GM23338 (cell line): ENCODE measurements around the gene IQCK. TPM values are rescaled to one million over a fixed set of nuclear protein-coding genes. Genes with fewer than 3 reads are reported as not detected.

Experiments used
- ATAC-seq: fragments of 200-7000 bp; cut with Tn5 transposase; 3 replicates; pipeline ENCODE4 v1.9.1; 2020
- DNase-seq: peaks from one replicate; pipeline ENCODE4 v3.0.0-alpha.2; 2015; ENCODE audit warnings: low spot score
- H2AFZ ChIP-seq: fragments of 200-600 bp; sonication (generic); 2 replicates; pipeline ENCODE4 v1.8.0; 2016; ENCODE audit warnings: antibody characterized with exemption, mild to moderate bottlenecking, moderate library complexity
- H3F3A ChIP-seq: fragments of 200-600 bp; sonication (generic); replicated peaks from 2 replicates; pipeline ENCODE4 v1.8.0; 2017; ENCODE audit warnings: antibody characterized with exemption, mixed run types, low read depth
- H3K27ac ChIP-seq: fragments of 200-600 bp; sonication (generic); 2 replicates; pipeline ENCODE4 v1.6.1; 2016; ENCODE audit warnings: low read depth
- H3K27me3 ChIP-seq: fragments of 200-600 bp; sonication (generic); 2 replicates; pipeline ENCODE4 v1.8.0; 2016; ENCODE audit warnings: mild to moderate bottlenecking, mixed run types, moderate library complexity; ENCODE audit not compliant: insufficient read depth
- H3K36me3 ChIP-seq: fragments of 200-600 bp; sonication (generic); 2 replicates; pipeline ENCODE4 v1.8.0; 2016; ENCODE audit warnings: mild to moderate bottlenecking; ENCODE audit not compliant: insufficient read depth
- H3K4me1 ChIP-seq: fragments of 200-600 bp; sonication (generic); 2 replicates; pipeline ENCODE4 v1.8.0; 2016; ENCODE audit warnings: mild to moderate bottlenecking, moderate library complexity; ENCODE audit not compliant: insufficient read depth
- H3K4me2 ChIP-seq: fragments of 200-600 bp; sonication (generic); 2 replicates; pipeline ENCODE4 v1.7.1; 2017; ENCODE audit warnings: mixed run types
- H3K4me3 ChIP-seq: fragments of 200-600 bp; sonication (generic); 2 replicates; pipeline ENCODE4 v1.6.1; 2016; ENCODE audit warnings: mixed run types
- H3K79me2 ChIP-seq: fragments of 200-600 bp; sonication (generic); replicated peaks from 2 replicates; pipeline ENCODE4 v1.8.0; 2017; ENCODE audit warnings: mild to moderate bottlenecking; ENCODE audit not compliant: insufficient read depth
- H3K9me2 ChIP-seq: fragments of 200-600 bp; sonication (generic); 2 replicates; pipeline ENCODE4 v1.8.0; 2017; ENCODE audit not compliant: insufficient read depth
- H4K20me1 ChIP-seq: fragments of 200-600 bp; sonication (generic); replicated peaks from 2 replicates; pipeline ENCODE4 v1.8.0; 2017; ENCODE audit warnings: mild to moderate bottlenecking; ENCODE audit not compliant: insufficient read depth
- H3K27ac Mint-ChIP-seq: 2 replicates; pipeline ENCODE4 v1.8.0; 2020; ENCODE audit warnings: inconsistent platforms, mild to moderate bottlenecking, moderate library complexity, mixed read lengths
- H3K27me3 Mint-ChIP-seq: 3 replicates; pipeline ENCODE4 v1.8.0; 2022; ENCODE audit warnings: low read depth, mild to moderate bottlenecking, moderate library complexity, mixed read lengths, inconsistent platforms; ENCODE audit not compliant: insufficient read depth, poor library complexity
- H3K36me3 Mint-ChIP-seq: 3 replicates; pipeline ENCODE4 v1.8.0; 2021; ENCODE audit warnings: low read depth, mild to moderate bottlenecking, inconsistent platforms, moderate library complexity, mixed read lengths
- H3K4me1 Mint-ChIP-seq: 3 replicates; pipeline ENCODE4 v1.8.0; 2020; ENCODE audit warnings: mild to moderate bottlenecking, inconsistent platforms, mixed read lengths
- H3K4me3 Mint-ChIP-seq: 3 replicates; pipeline ENCODE4 v1.8.0; 2021; ENCODE audit warnings: moderate library complexity, mild to moderate bottlenecking, inconsistent platforms, mixed read lengths
- H3K9me3 Mint-ChIP-seq: 3 replicates; pipeline ENCODE4 v1.8.0; 2020; ENCODE audit warnings: moderate library complexity, mild to moderate bottlenecking, inconsistent platforms, mixed read lengths
- CREB1 ChIP-seq: fragments of 250-450 bp; sonication (Bioruptor Pico); IDR thresholded peaks from 2 replicates; pipeline ENCODE4 v1.5.0; 2020; ENCODE audit warnings: low read depth, mild to moderate bottlenecking, moderate library complexity
- CTCF ChIP-seq, 2 experiments: fragments of 200-600 bp in 1 of 2; sonication (generic) in 1 of 2; conservative IDR thresholded peaks; 2 replicates each; pipeline versions ENCODE4 v1.5.1 to v1.6.1; 2016 to 2017; ENCODE audit warnings: antibody characterized with exemption in 2 of 2, low read depth in 2 of 2, mild to moderate bottlenecking in 2 of 2, moderate library complexity in 1 of 2
- ETS1 ChIP-seq: IDR thresholded peaks from 2 replicates; pipeline ENCODE4 v1.6.1; 2016; ENCODE audit warnings: antibody characterized with exemption
- EZH2 ChIP-seq: fragments of 200-600 bp; sonication (generic); IDR thresholded peaks from one replicate; pipeline ENCODE4 v1.8.0; 2017; ENCODE audit warnings: antibody characterized with exemption, mild to moderate bottlenecking, low read depth; ENCODE audit not compliant: unreplicated experiment
- EZH2phosphoT487 ChIP-seq: fragments of 200-600 bp; sonication (generic); IDR thresholded peaks from one replicate; pipeline ENCODE4 v1.8.1; 2018; ENCODE audit warnings: antibody characterized with exemption; ENCODE audit not compliant: unreplicated experiment
- JUNB ChIP-seq: IDR thresholded peaks from one replicate; pipeline ENCODE4 v1.6.1; 2016; ENCODE audit warnings: antibody characterized with exemption; ENCODE audit not compliant: unreplicated experiment
- NANOG ChIP-seq: IDR thresholded peaks from 2 replicates; pipeline ENCODE4 v1.6.1; 2016; ENCODE audit warnings: antibody characterized with exemption, borderline replicate concordance
- POLR2AphosphoS5 ChIP-seq: IDR thresholded peaks from 2 replicates; pipeline ENCODE4 v1.6.1; 2016; ENCODE audit warnings: antibody characterized with exemption, low read depth
- REST ChIP-seq: IDR thresholded peaks from one replicate; pipeline ENCODE4 v1.6.1; 2018; ENCODE audit warnings: antibody characterized with exemption; ENCODE audit not compliant: unreplicated experiment
- STAT1 ChIP-seq: IDR thresholded peaks from one replicate; pipeline ENCODE4 v1.6.1; 2016; ENCODE audit warnings: antibody characterized with exemption; ENCODE audit not compliant: unreplicated experiment
- ZNF114 ChIP-seq: fragments of 250-450 bp; sonication (Bioruptor Pico); IDR thresholded peaks from 2 replicates; pipeline ENCODE4 v1.5.0; 2020; ENCODE audit warnings: mild to moderate bottlenecking, moderate library complexity
- ZNF462 ChIP-seq: fragments of 250-450 bp; sonication (Bioruptor Pico); IDR thresholded peaks from 2 replicates; pipeline ENCODE4 v1.5.0; 2020; ENCODE audit warnings: mild to moderate bottlenecking, moderate library complexity
- polyA plus RNA-seq: library from polyadenylated mRNA; unstranded; fragments of >200 nt; fragmentation: Nextera tagmentation; extraction: Ambion mirVana; gene quantifications from 2 replicates; pipeline ENCODE4 v1.2.1, GENCODE V29; 2016
- total RNA-seq: library from RNA; depleted of rRNA; stranded (reverse); fragments of >200 nt; shearing (Covaris generic); gene quantifications from 2 replicates; pipeline ENCODE4 v1.2.3, GENCODE V29; 2014

Gene IQCK
- total and polyA plus RNA-seq, 2 experiments from 2014 or later = 7.6 to 10.0 TPM

- H3K4me1 ChIP-seq = no peaks in the 10 kb centered on the region
- no peaks in the 10 kb centered on the region for H3K79me2 ChIP-seq
- H3K36me3 ChIP-seq = no peaks in the 10 kb centered on the region
- Mint-ChIP-seq H3K9me3 (no peaks in the 10 kb centered on the region), H3K27ac (no peak overlapping the region), H3K4me3 (no peak overlapping the region), H3K4me1 (peaks cover 6% of the 10 kb centered on the region), H3K36me3 (no peaks in the 10 kb centered on the region), H3K27me3 (no peaks in the 10 kb centered on the region)
- no peaks in the 10 kb centered on the region for H3K9me2 ChIP-seq
- H3K4me2 ChIP-seq = no peak overlapping the region
- no peak for DNase-seq
- no peak for ATAC-seq
- no peaks in the 10 kb centered on the region for H3K27me3 ChIP-seq
- no peaks in the 10 kb centered on the region for H4K20me1 ChIP-seq
- no peak overlapping the region for H3K4me3 ChIP-seq
- TF ChIP-seq CREB1 (CRISPR knock-in tag) (no peak), NANOG (no peak), CTCF (conservative IDR thresholded peaks at IDR 0.05; ENCODE audit: low read depth in 2 of 2) (no peak), ETS1 (no peak), JUNB (no peak), ZNF462 (CRISPR knock-in tag) (no peak), EZH2phosphoT487 (no peak), POLR2AphosphoS5 (no peak), ZNF114 (CRISPR knock-in tag) (no peak), REST (no peak), EZH2 (no peak), STAT1 (no peak)
- H2AFZ ChIP-seq = no peak overlapping the region
- H3F3A ChIP-seq = 0 out of 2 replicates have a peak, but pooled peaks cover 3% of the 10 kb centered on the region
- H3K27ac ChIP-seq = no peak overlapping the region
Observed at GRCh38 chr16:19781226-19781625, 63.2 kb downstream of the IQCK start.
